H1 (cell line): ENCODE results near the gene LIN54. TPM values are rescaled to one million over a fixed set of nuclear protein-coding genes. Genes with fewer than 3 reads are reported as not detected.

Source experiments
- CTCF ChIA-PET: fragments of 300-600 bp; sonication (Branson Sonifier 250); formaldehyde crosslinking; loops from one replicate; lab custom pipeline; 2021; ENCODE audit not compliant: partially characterized antibody; lab: Charles Lee
- POLR2A ChIA-PET: fragments of 300-600 bp; sonication (Branson Sonifier 250); formaldehyde crosslinking; loops from one replicate; lab custom pipeline; 2021; ENCODE audit warnings: inconsistent platforms; ENCODE audit not compliant: partially characterized antibody; lab: Charles Lee
- DNase-seq, 2 experiments: peaks; one replicate each; pipeline versions ENCODE4 v3.0.0 to v3.0.0-alpha.2; 2010 to 2022; ENCODE audit warnings: low spot score in 2 of 2, low read depth in 1 of 2, mixed read lengths in 1 of 2
- FAIRE-seq: peaks from 2 replicates; lab custom pipeline; 2011; peaks lifted over from hg19 to GRCh38; lab: Jason Lieb, UNC
- H2AFZ ChIP-seq: 2 replicates; pipeline ENCODE4 v1.8.1; 2012; ENCODE audit warnings: low read length, inconsistent platforms
- H2AK5ac ChIP-seq: 2 replicates; pipeline ENCODE4 v1.6.1; 2013; ENCODE audit warnings: low read depth, low read length
- H2BK120ac ChIP-seq: replicated peaks from 2 replicates; pipeline ENCODE3; 2013; ENCODE audit warnings: low read depth, low read length, inconsistent platforms
- H2BK12ac ChIP-seq: 2 replicates; pipeline ENCODE4 v1.6.1; 2013; ENCODE audit warnings: low read depth, low read length
- H2BK15ac ChIP-seq: 2 replicates; pipeline ENCODE4 v1.6.1; 2013; ENCODE audit warnings: low read length
- H2BK20ac ChIP-seq: 2 replicates; pipeline ENCODE4 v1.6.1; 2013; ENCODE audit warnings: low read length
- H2BK5ac ChIP-seq: 2 replicates; pipeline ENCODE4 v1.6.1; 2013; ENCODE audit warnings: low read depth, low read length
- H3K14ac ChIP-seq: 2 replicates; pipeline ENCODE4 v1.6.1; 2013; ENCODE audit warnings: inconsistent platforms; ENCODE audit not compliant: insufficient read length
- H3K18ac ChIP-seq: 2 replicates; pipeline ENCODE4 v1.6.1; 2013; ENCODE audit warnings: low read length; ENCODE audit errors: extremely low read depth
- H3K23ac ChIP-seq: 2 replicates; pipeline ENCODE4 v1.6.1; 2013; ENCODE audit warnings: inconsistent platforms; ENCODE audit not compliant: insufficient read length
- H3K23me2 ChIP-seq: 2 replicates; pipeline ENCODE4 v1.6.1; 2013; ENCODE audit warnings: low read depth, low read length
- H3K27ac ChIP-seq: 2 replicates; pipeline ENCODE4 v1.6.1; 2011; ENCODE audit warnings: low read depth, low read length, inconsistent platforms
- H3K27me3 ChIP-seq, 4 experiments: replicated peaks in 1 of 4; 1 replicate in 1 of 4; 2 replicates in 3 of 4; pipeline versions ENCODE4 v1.6.1 to v1.8.1; 2011 to 2013; ENCODE audit warnings: low read length in 3 of 4, mild to moderate bottlenecking in 3 of 4, inconsistent platforms in 2 of 4, mixed read lengths in 2 of 4, moderate library complexity in 1 of 4; ENCODE audit not compliant: control insufficient read depth in 3 of 4, insufficient read depth in 3 of 4; ENCODE audit errors: extremely low read depth in 1 of 4
- H3K36me3 ChIP-seq, 4 experiments: 2 replicates each; pipeline versions ENCODE4 v1.6.1 to v1.8.1; 2011 to 2013; ENCODE audit warnings: mild to moderate bottlenecking in 4 of 4, low read length in 3 of 4, moderate library complexity in 2 of 4, control low read depth in 1 of 4, inconsistent platforms in 1 of 4; ENCODE audit not compliant: insufficient read depth in 4 of 4, control insufficient read depth in 2 of 4
- H3K4ac ChIP-seq: replicated peaks from 2 replicates; pipeline ENCODE3; 2013; ENCODE audit warnings: low read length, low read depth, mixed read lengths, inconsistent platforms; ENCODE audit not compliant: insufficient read length
- H3K4me1 ChIP-seq, 4 experiments: replicated peaks in 1 of 4; 1 replicate in 1 of 4; 2 replicates in 3 of 4; pipeline versions ENCODE4 v1.6.1 to v1.8.1; 2011 to 2013; ENCODE audit warnings: low read length in 3 of 4, inconsistent platforms in 2 of 4, mixed read lengths in 1 of 4; ENCODE audit not compliant: insufficient read depth in 4 of 4, control insufficient read depth in 3 of 4
- H3K4me2 ChIP-seq, 2 experiments: 2 replicates each; pipeline versions ENCODE4 v1.6.1 to v1.8.1; 2011 to 2013; ENCODE audit warnings: low read depth in 2 of 2, low read length in 2 of 2, control low read depth in 1 of 2, inconsistent platforms in 1 of 2, mild to moderate bottlenecking in 1 of 2; ENCODE audit not compliant: insufficient read depth in 1 of 2
- H3K4me3 ChIP-seq, 4 experiments: fragments of 200-600, 300-600 bp in 1 of 4; sonication (generic), shearing (Covaris generic), sonication (Bioruptor Twin) in 1 of 4; 2 replicates each; pipeline versions ENCODE4 v1.5.1 to v1.8.1; 2011 to 2016; ENCODE audit warnings: low read length in 4 of 4, low read depth in 3 of 4, control low read depth in 2 of 4, inconsistent platforms in 2 of 4, mild to moderate bottlenecking in 2 of 4, mixed read lengths in 1 of 4, moderate library complexity in 1 of 4; ENCODE audit not compliant: insufficient read depth in 2 of 4; ENCODE audit errors: extremely low read depth in 1 of 4
- H3K56ac ChIP-seq: replicated peaks from 2 replicates; pipeline ENCODE3; 2013; ENCODE audit warnings: low read depth, mild to moderate bottlenecking, mixed read lengths, low read length, inconsistent platforms; ENCODE audit not compliant: insufficient read length
- H3K79me1 ChIP-seq: 2 replicates; pipeline ENCODE4 v1.6.1; 2013; ENCODE audit warnings: low read depth, low read length, control low read depth
- H3K79me2 ChIP-seq, 2 experiments: 2 replicates each; pipeline versions ENCODE4 v1.6.1 to v1.8.1; 2012 to 2013; ENCODE audit warnings: low read length in 2 of 2, mild to moderate bottlenecking in 2 of 2, inconsistent platforms in 1 of 2; ENCODE audit not compliant: insufficient read depth in 2 of 2, control insufficient read depth in 1 of 2
- H3K9ac ChIP-seq, 4 experiments: replicated peaks in 1 of 4; 1 replicate in 1 of 4; 2 replicates in 3 of 4; pipeline versions ENCODE4 v1.6.1 to v1.8.1; 2011 to 2013; ENCODE audit warnings: low read depth in 3 of 4, low read length in 3 of 4, control low read depth in 2 of 4, mild to moderate bottlenecking in 2 of 4, moderate library complexity in 2 of 4, inconsistent platforms in 1 of 4; ENCODE audit errors: extremely low read depth in 1 of 4
- H3K9me3 ChIP-seq, 2 experiments: 2 replicates each; pipeline versions ENCODE4 v1.6.1 to v1.8.1; 2012 to 2013; ENCODE audit warnings: mild to moderate bottlenecking in 2 of 2, moderate library complexity in 2 of 2, control low read depth in 1 of 2, inconsistent platforms in 1 of 2, low read depth in 1 of 2, low read length in 1 of 2, mixed read lengths in 1 of 2; ENCODE audit not compliant: insufficient read depth in 2 of 2
- H4K20me1 ChIP-seq, 2 experiments: replicated peaks in 1 of 2; 2 replicates each; pipeline versions ENCODE3 to v1.8.1; 2011 to 2013; ENCODE audit warnings: inconsistent platforms in 2 of 2, low read length in 2 of 2, mild to moderate bottlenecking in 1 of 2; ENCODE audit not compliant: insufficient read depth in 2 of 2, control insufficient read depth in 1 of 2
- H4K5ac ChIP-seq: 2 replicates; pipeline ENCODE4 v1.6.1; 2013; ENCODE audit warnings: low read length, low read depth, mixed read lengths, inconsistent platforms; ENCODE audit not compliant: insufficient read length
- H4K8ac ChIP-seq: 2 replicates; pipeline ENCODE4 v1.8.0; 2013; ENCODE audit warnings: mild to moderate bottlenecking, moderate library complexity, low read length, inconsistent platforms; ENCODE audit not compliant: insufficient read depth; ENCODE audit errors: extremely low read depth
- H4K91ac ChIP-seq: replicated peaks from 2 replicates; pipeline ENCODE3; 2013; ENCODE audit warnings: low read length, mixed read lengths, inconsistent platforms; ENCODE audit not compliant: insufficient read length
- EGR1 ChIP-seq: IDR thresholded peaks from 2 replicates; pipeline ENCODE4 v1.6.1; 2011; ENCODE audit warnings: low read depth, low read length, borderline replicate concordance
- FOSL1 ChIP-seq: IDR thresholded peaks from 2 replicates; pipeline ENCODE4 v1.6.1; 2011; ENCODE audit warnings: mild to moderate bottlenecking, low read depth, low read length, moderate library complexity; ENCODE audit not compliant: insufficient read depth
- RBBP5 ChIP-seq: IDR thresholded peaks from 2 replicates; pipeline ENCODE4 v1.7.1; 2012; ENCODE audit warnings: low read depth, mild to moderate bottlenecking, inconsistent platforms, low read length, moderate library complexity, borderline replicate concordance
- RXRA ChIP-seq: IDR thresholded peaks from 2 replicates; pipeline ENCODE4 v1.6.1; 2011; ENCODE audit warnings: low read depth, mild to moderate bottlenecking, low read length, moderate library complexity; ENCODE audit not compliant: insufficient read depth
- TEAD4 ChIP-seq: IDR thresholded peaks from 2 replicates; pipeline ENCODE4 v1.6.1; 2012; ENCODE audit warnings: low read depth, low read length, inconsistent platforms, mixed read lengths
- WGBS, 2 experiments: shearing (Covaris generic) in 1 of 2; methylation state at CpG; one replicate each; pipeline versions ENCODE4 v1.1.6 to v1.1.7; 2013 to 2015; ENCODE audit warnings: low lambda C conversion rate in 2 of 2, mixed read lengths in 2 of 2, inconsistent platforms in 1 of 2, low coverage in 1 of 2, missing lambda C conversion rate in 1 of 2; ENCODE audit not compliant: insufficient replicate concordance in 2 of 2, insufficient coverage in 1 of 2, insufficient read length in 1 of 2; ENCODE audit errors: extremely low coverage in 1 of 2, missing lambda C conversion rate in 1 of 2; 5-methylcytosine and 5-hydroxymethylcytosine counted together
- polyA plus RNA-seq, 7 experiments: library from polyadenylated mRNA; depleted of rRNA in 3 of 7; stranded (reverse) in 5 of 7; unstranded in 2 of 7; fragments of >200 nt in 5 of 7; fragments of 200-250 nt in 2 of 7; gene quantifications; 1 replicate in 5 of 7; 2 replicates in 1 of 7; 4 replicates in 1 of 7; pipeline versions ENCODE4 v1.2.1 to v1.2.3, GENCODE V29; 2011 to 2013; ENCODE audit warnings: missing spikeins in 2 of 7, mixed read lengths in 2 of 7
- total RNA-seq: library from RNA; stranded (reverse); fragmentation: NEBNext Ultra II Directional; extraction: Animal tissue kit (Norgen Biotek cat#: 25700); gene quantifications from 2 replicates; pipeline ENCODE4 v1.2.1, GENCODE V29; 2021

The LIN54 gene
- total and polyA plus RNA-seq, 2 of the 8 experiments (the other 6 are each of a cell fraction or from before 2014, with no cell fraction given) = 5.7 to 11.1 TPM

DNA sequence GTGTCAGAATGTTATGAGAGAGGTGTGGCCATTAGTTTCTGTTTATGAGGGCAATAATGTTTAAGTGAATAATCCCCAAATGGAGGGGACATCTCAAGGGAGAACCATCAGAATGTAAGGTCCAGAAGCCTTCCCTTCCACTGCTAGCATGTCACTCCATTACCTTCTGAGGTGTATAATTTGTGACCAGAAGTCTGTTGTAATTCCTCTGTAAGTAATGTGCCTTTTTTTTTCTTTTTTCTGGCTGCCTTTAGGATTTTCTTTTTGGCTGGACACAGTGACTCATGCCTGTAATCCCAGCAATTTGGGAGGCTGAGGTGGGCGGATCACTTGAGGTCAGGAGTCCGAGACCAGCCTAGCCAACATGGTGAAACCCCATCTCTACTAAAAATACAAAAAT lies 13.6 kb upstream of the LIN54 start:
- no peak overlapping the region for H2AFZ ChIP-seq
- no peak overlapping the region for H3K23ac ChIP-seq
- no peak overlapping the region for H2BK5ac ChIP-seq
- ChIA-PET POLR2A (interaction anchor here (0.8 to 2.0 kb wide), 2 partner anchors 11 to 12 kb away, joined by 3 to 8 read pairs; partner anchors contain the start of gene COPS4), CTCF (no interaction called here)
- H3K27ac ChIP-seq = no peak overlapping the region
- H4K8ac ChIP-seq = no peak overlapping the region
- H3K4me3 ChIP-seq = no peak overlapping the region
- no peak overlapping the region for H3K4ac ChIP-seq
- H3K4me2 ChIP-seq = no peak overlapping the region
- H2BK20ac ChIP-seq = no peak overlapping the region
- no peak for DNase-seq
- H3K9ac ChIP-seq = no peak overlapping the region
- H4K5ac ChIP-seq = no peak overlapping the region
- no peaks in the 10 kb centered on the region for H3K23me2 ChIP-seq
- H2BK15ac ChIP-seq = no peak overlapping the region
- H3K27me3 ChIP-seq = no peaks in the 10 kb centered on the region; a peak in 2 of 7 replicates
- 90% methylated on average over 2 of the region's 2 CpGs; no CpG with 5 or more reads in 1 of the 2 experiments for WGBS, 2 experiments
- no peaks in the 10 kb centered on the region for H3K4me1 ChIP-seq
- H3K9me3 ChIP-seq = peaks cover 0 to 4% of the 10 kb centered on the region in 2 experiments; a peak in 2 of 4 replicates
- H2BK120ac ChIP-seq = no peak overlapping the region
- H3K79me1 ChIP-seq = no peaks in the 10 kb centered on the region
- no peaks in the 10 kb centered on the region for H3K36me3 ChIP-seq
- H2BK12ac ChIP-seq = no peak overlapping the region
- no peak for TF ChIP-seq TEAD4
- no peak for TF ChIP-seq FOSL1
- no peak for TF ChIP-seq RBBP5
- no peak for TF ChIP-seq EGR1
- no peak for TF ChIP-seq RXRA
- no peaks in the 10 kb centered on the region for H3K79me2 ChIP-seq
- no peaks in the 10 kb centered on the region for H4K20me1 ChIP-seq
- H2AK5ac ChIP-seq = no peak overlapping the region
- H3K56ac ChIP-seq = no peak overlapping the region
- no peak for FAIRE-seq
- no peak overlapping the region for H3K18ac ChIP-seq
- no peak overlapping the region for H4K91ac ChIP-seq
- H3K14ac ChIP-seq = no peak overlapping the region
